H1 (cell line): ENCODE measurements around the gene THOC7. TPM values are rescaled to one million over a fixed set of nuclear protein-coding genes. Genes with fewer than 3 reads are reported as not detected.

ENCODE experiments used
- BCL11A ChIP-seq, 2 experiments: IDR thresholded peaks; one replicate each; pipeline ENCODE4 v1.6.1; 2011; ENCODE audit warnings: low read depth in 2 of 2, low read length in 2 of 2, mild to moderate bottlenecking in 2 of 2
- JUND ChIP-seq: IDR thresholded peaks from 2 replicates; pipeline ENCODE4 v1.6.1; 2011; ENCODE audit warnings: mild to moderate bottlenecking, improper control_type of control experiment, low read length
- POU5F1 ChIP-seq: IDR thresholded peaks from 2 replicates; pipeline ENCODE4 v1.6.1; 2011; ENCODE audit warnings: low read depth, mild to moderate bottlenecking, low read length, moderate library complexity
- ZNF274 ChIP-seq: IDR thresholded peaks from 2 replicates; pipeline ENCODE4 v1.7.0; 2012; ENCODE audit warnings: low read length, borderline replicate concordance; ENCODE audit errors: extremely low read depth
- polyA plus RNA-seq, 7 experiments: library from polyadenylated mRNA; depleted of rRNA in 3 of 7; stranded (reverse) in 5 of 7; unstranded in 2 of 7; fragments of >200 nt in 5 of 7; fragments of 200-250 nt in 2 of 7; gene quantifications; 1 replicate in 5 of 7; 2 replicates in 1 of 7; 4 replicates in 1 of 7; pipeline versions ENCODE4 v1.2.1 to v1.2.3, GENCODE V29; 2011 to 2013; ENCODE audit warnings: missing spikeins in 2 of 7, mixed read lengths in 2 of 7
- total RNA-seq: library from RNA; stranded (reverse); fragmentation: NEBNext Ultra II Directional; extraction: Animal tissue kit (Norgen Biotek cat#: 25700); gene quantifications from 2 replicates; pipeline ENCODE4 v1.2.1, GENCODE V29; 2021
- TF ChIP-seq, protein P1 (sequence below): IDR thresholded peaks from 2 replicates; pipeline ENCODE4 v1.6.1; 2012; ENCODE audit warnings: low read length, inconsistent platforms
- TF ChIP-seq, protein P2 (sequence below): IDR thresholded peaks from 2 replicates; pipeline ENCODE4 v1.6.1; 2011; ENCODE audit warnings: low read depth, mild to moderate bottlenecking, low read length; ENCODE audit not compliant: insufficient read depth

Gene THOC7
- total and polyA plus RNA-seq, 2 of the 8 experiments (the other 6 are each of a cell fraction or from before 2014, with no cell fraction given): 18.7 to 74.0 TPM

DNA sequence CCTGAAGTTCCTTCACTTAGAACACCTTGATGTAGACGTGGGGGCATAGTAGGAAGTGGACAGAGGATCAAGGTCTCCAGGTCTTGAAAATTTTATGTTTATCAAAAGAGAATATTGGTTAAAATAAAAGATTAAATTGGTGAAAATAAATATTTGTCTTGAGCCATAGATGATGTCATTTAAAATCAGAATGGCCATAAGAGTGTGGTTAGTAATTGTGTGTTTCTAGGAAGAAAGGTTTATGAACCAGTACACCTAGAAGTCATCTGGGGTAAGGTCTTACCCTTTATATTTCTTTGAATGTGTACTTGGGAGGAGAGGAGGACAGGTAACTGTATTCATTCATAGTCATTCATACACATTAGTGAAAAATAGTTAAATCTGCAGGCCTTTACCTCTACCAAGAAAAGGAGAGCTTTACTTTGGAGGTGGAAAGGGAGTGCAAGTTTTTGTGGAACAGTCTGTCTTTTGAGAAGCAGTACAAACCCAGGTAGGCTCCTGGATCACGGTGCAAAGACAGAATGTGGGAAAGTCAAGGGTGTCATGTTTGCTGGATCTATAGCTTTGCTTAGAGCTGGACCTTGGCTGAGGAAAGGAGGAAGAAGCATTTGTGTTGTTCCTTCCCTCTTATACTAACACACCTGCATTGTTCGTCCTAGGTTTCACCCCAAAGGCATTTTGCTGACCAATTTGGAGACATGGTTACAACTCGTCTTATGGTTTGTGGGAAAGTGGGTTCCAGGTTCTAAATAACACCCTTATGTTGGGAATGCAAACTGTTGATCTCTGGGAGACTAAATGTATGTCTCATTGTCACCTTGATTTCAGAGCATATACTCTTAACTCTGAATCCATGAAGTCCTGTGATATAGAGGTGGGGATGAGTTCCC, 42.4 kb upstream of the THOC7 start (continued):
- TF ChIP-seq, protein P1, sequence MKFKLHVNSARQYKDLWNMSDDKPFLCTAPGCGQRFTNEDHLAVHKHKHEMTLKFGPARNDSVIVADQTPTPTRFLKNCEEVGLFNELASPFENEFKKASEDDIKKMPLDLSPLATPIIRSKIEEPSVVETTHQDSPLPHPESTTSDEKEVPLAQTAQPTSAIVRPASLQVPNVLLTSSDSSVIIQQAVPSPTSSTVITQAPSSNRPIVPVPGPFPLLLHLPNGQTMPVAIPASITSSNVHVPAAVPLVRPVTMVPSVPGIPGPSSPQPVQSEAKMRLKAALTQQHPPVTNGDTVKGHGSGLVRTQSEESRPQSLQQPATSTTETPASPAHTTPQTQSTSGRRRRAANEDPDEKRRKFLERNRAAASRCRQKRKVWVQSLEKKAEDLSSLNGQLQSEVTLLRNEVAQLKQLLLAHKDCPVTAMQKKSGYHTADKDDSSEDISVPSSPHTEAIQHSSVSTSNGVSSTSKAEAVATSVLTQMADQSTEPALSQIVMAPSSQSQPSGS: no peak
- no peak for TF ChIP-seq JUND
- TF ChIP-seq, protein P2, sequence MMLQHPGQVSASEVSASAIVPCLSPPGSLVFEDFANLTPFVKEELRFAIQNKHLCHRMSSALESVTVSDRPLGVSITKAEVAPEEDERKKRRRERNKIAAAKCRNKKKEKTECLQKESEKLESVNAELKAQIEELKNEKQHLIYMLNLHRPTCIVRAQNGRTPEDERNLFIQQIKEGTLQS: no peak
- no peak for TF ChIP-seq BCL11A (IDR thresholded peaks at IDR 0.05; ENCODE audit: low read depth in 2 of 2, low read length in 2 of 2)
- TF ChIP-seq POU5F1: no peak
- TF ChIP-seq ZNF274: no peak
